Activated gamma-delta T cell treated with anti-CD3 and anti-CD28 coated beads, Interleukin-2, amount 50 U/mL, for 16 hours (primary cell): ENCODE data around the gene CDH3.

ENCODE experiments used
- DNase-seq: peaks from one replicate; pipeline ENCODE4 v3.0.0-alpha.2; 2020; ENCODE audit warnings: low read depth

The CDH3 gene

GRCh38 chr16:68737730-68738629 is 92.9 kb downstream of the CDH3 start:
- no peak for DNase-seq

DNA sequence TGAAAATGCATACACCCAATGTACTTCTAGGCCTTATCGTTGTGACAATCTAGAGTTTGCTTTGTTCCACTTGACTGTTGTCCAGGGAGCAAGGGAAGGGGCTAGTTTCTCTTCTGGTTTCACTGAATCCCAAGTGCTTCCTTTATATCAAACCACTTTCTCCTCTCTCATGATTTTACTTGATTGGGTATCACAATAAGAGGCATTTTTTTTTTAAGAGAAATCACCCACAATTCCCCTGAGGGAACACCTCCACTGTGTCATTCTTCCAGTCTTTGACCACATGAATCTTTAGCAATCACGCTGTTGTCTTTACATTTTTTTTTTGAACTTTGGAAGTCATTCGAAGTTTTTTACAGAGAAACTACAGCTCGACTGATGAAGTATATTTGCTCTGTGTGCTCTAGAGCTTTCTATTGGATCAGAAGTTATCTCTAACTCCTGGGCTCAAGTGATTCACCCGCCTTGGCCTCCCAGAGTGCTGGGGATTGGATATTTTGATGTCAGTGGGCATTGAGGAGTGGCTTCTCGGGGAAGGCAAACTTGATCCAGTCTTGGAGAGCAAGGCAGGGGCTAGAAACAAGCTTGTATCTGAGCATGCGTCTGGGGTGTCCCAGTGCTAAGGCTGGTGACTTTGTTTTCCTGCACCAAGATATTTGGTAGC is 95.0 kb downstream of the CDH3 start:
- DNase-seq = no peak

- DNase-seq = no peak
Observed at GRCh38 chr16:68740628-68741346, 95.7 kb downstream of the CDH3 start.

GRCh38 chr16:68743664-68744063 is 98.6 kb downstream of the CDH3 start:
- no peak for DNase-seq

DNA sequence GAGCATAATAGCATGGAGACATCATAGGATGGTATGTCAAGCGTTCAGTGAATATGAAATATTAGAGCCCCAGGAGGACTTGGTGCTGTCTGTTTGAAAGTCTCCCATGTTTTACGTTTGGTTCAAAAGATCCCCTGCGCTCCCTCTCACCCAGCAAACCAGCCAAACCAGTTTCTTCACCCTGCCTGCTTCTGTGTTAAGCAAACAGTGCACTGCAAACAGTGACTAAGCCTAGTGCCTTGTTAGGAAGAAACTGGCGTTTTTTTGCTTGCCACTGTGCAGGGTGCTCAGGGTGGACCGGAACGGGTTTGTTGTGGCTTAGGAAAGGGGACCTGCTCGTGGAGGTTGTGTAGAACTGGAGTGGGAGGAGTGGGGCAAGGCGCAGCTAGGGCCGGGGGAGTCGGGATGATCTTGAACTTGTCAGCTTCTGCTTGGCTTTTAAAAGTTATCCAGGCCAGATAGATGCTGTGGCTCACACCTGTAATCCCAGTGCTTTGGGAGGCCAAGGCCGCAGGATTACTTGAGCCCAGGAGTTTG is 99.7 kb downstream of the CDH3 start:
- DNase-seq = no peak

- no peak for DNase-seq
Observed at GRCh38 chr16:68746951-68747350, 101.8 kb downstream of the CDH3 start.

DNA sequence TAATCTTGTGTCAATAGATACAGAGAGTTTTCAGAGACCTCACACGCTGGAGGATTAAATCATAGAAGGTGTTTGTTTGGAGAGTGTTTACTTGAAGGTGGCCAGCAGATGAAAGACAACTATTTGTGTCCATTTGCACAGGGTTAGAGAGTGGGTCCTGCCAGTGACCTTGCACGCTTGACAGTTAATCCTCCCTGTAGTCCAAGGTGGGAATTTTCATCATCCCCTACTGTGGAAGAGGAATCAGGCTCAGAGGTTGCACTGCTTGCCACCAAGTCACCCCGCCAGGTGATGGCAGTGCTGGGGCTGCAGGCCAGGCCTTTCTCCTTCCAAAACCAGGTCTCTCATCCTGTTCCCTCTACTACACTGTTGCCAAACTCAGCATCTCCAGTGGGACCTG is 104.3 kb downstream of the CDH3 start:
- DNase-seq = no peak
